HG02678 (cell line): ENCODE measurements around the gene PABPC3.

Experiments used
- ATAC-seq: cut with Tn5 transposase; IDR thresholded peaks from one replicate; pipeline ENCODE4 v1.9.1; 2021; ENCODE audit warnings: mild to moderate bottlenecking, moderate library complexity; ENCODE audit not compliant: unreplicated experiment

Gene PABPC3

DNA sequence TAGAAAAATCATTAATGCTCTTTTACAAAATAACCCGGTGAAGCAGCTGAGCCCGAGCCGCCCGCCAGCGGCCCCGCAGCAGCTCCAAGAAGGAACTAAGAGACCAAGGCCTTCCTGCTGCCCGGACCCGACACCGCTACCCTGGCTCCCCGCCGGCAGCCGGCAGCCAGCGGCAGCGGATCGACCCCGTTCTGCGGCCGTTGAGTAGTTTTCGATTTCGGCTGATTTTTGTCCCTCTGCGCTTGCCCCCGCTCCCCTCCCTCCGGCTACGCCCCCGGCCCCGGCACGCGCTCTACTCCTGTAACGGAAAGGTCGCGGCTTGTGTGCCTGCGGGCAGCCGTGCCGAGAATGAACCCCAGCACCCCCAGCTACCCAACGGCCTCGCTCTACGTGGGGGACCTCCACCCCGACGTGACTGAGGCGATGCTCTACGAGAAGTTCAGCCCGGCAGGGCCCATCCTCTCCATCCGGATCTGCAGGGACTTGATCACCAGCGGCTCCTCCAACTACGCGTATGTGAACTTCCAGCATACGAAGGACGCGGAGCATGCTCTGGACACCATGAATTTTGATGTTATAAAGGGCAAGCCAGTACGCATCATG, at the start of gene PABPC3:
PABPC3 (plus strand) TSS at position 286 of the 603 bp plus-strand sequence; CDS start at position 349, 63 bp downstream.
- ATAC-seq: no peak

DNA sequence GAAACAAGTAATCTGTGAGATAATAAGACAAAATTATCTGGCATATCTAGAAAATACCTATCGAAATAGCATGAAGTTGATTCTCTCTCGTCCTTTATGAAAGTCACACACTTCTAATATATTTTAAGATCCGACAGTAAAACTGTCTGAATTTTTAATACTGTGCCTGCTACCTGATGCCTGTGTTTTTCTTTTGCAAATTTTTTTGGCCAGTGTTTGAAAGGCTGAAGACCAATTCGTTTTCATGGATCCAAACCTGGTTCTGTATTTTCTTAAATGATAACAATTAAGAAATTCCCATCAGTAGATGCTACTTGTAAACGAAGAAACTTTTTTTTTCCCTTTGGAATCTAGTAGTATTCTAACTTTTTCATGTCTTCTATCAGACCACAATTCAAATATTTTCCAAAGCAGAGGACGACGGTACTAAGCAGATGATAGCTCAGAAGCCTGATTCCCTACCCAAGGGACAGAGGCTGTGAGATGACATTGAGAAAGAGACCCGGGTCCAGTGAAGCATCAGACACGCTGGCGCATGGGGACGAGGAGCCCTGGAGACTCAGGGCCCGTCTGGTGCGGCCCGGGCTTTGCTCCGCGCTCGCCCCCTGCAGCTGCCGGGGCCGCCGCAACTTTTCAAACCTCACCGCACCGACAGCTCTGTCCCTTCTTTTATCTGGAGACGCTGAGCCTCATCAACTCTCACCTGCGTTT, 49.5 kb upstream of the PABPC3 start:
- no peak for ATAC-seq

DNA sequence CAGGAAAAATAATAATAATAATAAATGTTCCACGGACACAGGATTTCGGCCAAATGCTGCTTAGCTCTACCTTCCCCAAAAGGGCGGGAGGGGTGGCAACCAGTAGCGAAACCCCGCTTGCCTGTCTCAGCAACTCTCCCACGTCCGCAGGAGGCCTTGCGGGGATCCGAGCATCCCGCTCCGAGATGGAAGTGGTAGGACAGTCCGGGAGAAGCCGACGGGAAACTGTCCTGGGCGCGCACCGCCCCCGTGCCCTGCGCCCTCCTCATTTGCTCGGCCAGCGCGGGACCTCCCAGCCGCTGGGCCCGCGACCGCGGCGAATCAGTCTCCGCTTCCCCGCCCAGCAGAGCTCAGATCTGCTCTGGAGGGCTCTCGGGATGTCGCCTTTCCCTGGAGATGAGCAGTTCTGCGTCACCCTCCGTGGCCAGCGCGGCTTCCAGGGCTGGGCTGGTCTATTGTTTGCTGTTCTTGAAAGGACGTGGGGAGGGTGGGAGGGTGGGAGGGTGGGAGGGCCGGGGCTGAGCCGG, 48.9 kb upstream of the PABPC3 start:
- no peak for ATAC-seq

DNA sequence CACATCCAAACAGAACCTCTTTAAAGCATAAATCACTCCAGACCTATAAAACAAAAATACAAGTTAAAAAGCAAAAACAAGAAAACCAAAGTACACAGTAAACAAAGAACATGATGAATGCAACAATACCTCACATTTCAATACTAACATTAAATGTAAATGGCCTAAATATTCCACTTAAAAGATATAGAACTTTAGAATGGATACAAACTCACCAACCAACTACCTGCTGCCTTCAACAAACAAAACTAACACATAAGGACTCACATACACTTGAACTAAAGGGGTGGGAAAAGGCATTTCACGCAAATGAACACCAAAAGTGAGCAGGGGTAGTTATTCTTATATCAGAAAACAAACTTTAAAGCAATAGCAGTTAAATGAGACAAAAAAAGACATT, 44.9 kb upstream of the PABPC3 start:
- no peak for ATAC-seq

DNA sequence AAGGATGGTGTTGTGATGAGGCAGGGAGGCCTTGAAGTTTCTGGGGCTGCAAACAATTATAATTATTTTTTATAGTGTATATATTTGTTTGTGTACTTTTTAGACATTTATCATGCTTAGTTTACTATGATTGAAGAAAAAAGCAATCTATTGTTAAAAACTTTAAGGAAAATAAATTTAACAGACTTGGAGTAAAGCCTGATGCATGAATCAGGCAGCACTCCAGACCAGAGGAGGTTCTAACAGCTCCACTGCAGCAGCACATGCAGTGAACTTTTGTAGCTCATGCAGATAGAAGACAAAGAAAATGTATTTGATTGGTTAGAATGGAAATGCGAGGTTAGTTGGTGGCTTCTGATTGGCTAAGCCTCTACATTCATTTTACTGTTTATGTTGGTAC, 36.8 kb upstream of the PABPC3 start:
- no peak for ATAC-seq

DNA sequence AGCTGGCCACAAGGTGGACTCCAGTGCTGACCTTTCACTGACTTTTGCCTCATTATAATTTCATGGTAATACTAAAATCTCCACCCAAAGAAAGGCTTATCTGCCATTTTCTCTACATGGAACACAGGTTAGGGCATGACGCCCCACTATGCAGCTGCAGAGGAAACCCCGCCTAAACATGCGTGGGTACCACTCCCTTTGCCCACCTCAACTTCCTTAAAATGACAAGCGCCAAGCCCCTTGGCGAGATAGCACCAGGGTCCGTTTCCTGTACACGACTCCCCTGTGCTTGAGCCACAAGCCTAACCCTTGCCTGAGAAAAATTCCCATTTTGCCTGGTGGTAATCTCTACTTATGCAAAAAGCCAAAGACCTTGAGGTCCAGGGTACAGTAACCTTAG, 36.0 kb upstream of the PABPC3 start:
- no peak for ATAC-seq

DNA sequence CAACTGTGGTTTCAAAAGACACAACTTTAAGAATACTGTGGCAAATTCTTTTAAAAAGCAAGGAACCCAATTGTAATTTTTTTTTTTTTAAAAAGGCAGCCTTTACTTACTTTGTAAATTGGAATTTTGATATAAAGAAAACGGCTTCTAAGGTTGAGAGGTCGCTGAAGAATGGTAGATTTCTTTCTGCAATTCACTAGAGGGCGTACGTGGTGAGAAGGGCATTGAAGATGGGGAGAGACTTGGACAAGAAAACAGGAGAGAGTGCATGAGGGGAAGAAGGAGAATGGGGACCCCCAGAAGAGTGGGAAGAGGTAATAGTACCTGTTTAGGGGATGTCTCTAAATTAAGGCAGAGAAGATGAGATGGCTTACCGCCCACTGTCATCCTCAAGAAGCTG, 33.5 kb upstream of the PABPC3 start:
- no peak for ATAC-seq

DNA sequence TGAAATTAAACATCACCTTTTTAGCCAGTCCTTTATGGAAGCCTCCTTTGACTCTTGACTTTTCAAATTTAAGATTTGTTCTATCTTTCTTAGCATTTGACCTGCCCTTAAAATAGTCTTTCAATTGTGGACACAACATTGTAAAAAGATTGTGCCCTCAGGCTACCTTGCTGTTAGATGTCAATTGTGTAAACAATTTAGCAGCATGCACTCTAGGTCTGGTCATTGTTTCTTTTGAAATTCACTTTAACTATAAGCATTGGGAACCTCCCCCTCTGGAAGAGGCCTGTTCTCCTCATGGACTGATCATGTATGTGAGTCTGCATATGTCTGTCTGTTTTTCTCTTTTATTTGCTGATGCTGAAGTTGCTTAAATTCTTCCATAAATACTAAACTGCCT, 31.5 kb upstream of the PABPC3 start:
- no peak for ATAC-seq

DNA sequence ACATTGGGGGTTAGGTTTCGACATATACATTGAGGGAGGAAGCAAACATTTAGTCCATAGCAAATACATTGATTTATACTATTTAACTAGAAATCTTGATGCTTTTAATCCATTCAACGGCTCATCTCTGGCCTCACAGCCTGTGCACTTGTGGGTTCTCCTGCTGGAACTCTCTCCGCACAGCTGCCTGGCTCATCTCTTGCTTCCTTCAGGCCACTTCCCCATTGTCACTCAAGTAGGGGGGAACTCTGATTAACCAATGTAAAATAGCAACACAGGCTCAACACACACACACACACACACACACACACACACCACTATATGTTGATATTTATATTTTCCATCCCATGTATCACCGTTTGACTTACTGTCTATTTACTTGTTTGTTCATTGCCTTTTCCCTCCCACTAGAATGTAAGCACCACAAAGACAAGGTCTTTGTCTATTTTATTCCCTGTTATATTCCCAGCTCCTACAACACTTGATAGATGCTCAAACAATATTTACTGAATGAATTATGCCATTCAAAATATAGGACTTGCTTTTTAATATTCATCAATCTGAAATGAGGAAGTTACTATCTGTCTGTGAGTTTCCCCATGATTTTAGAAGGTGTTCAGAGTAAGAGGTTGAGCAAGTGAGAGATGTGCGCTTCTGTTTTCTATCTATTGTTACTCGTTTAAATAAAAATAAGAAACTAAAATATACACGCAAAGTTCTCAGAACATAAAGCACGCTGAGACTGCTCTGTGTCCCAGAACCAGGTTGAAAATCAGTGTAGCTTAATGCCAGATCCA, 29.8 kb upstream of the PABPC3 start:
- no peak for ATAC-seq

DNA sequence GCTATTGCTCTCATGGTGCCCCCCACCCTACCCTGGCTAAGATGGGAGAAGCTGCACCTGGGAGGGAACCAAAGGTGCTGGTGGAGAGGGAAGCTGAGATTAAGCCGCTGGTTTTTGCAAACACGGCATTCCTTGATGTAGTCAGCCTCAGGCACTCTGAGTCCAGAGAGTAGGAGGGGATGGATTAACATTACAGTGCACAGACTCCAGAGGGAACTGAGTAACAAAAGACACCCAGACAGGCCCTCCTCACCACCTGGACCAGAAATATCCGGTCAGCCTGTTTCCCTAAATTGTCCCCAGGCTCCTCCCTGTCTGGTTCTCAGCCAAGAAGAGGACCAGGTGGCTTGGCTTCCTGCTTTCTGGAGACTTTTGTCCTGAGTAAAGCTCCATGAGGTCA, 28.9 kb upstream of the PABPC3 start:
- ATAC-seq: no peak

DNA sequence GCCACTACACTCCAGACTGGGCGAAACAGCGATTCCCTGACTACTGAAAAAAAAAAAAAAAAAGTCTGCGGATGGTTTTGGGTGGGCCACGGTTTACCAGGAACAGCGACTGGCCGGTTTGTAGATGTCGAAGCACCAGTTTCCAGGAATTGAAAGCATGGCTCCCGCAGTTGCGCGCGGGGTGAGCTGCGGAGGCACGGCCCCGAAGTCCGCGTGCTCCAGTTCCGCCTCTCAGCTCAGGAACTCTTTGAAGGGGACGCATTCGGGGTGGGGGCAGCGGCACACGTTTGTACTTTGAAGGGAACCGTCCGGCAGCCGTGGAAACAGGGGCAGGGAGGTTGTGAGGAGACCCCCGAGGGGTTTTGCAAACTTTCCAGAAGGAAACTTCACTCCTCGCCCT, 27.1 kb upstream of the PABPC3 start:
- ATAC-seq: no peak

DNA sequence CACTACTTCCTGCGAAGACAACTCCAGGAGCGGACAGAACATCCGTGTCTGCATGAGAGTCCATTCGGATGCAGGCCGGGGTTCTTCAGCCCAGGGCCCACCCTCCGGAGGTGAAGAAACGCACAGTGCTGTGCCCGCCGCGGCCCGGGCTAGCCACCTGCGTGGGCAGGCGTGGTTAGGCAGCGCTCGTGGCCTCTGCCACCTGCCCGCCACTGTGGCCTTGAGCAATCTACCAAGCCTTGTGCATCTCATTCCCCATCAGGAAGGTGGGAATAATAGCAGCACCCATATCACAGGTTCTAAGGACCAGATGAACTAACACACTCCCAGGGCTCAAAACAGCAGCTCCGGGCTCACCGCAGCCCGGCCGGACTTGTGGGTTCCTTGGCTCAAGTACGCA, 26.7 kb upstream of the PABPC3 start:
- no peak for ATAC-seq

DNA sequence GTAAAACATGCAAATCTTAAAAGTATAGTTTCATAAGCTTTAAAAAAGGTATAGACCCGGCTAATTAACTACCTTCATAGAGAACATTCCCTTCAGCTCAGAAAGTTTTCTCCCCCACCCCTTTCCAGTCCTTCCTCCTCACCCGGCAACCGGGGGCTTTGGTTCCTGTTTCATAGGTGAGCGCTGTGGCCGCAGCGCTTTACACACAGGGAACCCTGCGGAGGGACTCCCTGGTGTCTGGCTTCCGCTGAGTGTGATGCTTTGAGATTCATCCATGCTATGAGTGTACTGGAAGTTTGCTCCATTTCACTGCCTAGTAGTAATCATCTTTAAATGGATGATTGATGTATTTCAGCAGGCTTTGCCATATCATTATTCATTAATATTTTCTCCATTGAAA, 26.0 kb upstream of the PABPC3 start:
- no peak for ATAC-seq

DNA sequence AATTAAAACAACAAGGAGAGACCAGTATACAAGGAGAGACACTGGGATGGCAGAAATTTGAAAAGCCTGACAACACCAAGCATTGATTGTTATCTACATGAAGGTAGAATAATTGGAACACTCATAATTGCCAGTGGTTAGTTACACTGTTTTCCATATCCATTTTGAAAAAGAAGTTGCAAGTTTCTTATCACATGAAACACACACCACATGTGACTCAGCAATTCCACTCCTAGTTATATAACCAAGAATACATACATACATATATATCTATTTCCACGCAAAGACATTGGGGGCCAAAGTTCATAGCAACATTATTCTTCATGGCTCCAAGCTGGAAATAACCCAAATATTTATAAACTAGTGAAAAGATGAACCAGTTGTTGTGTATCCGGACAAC, 15.2 kb upstream of the PABPC3 start:
- ATAC-seq: no peak

DNA sequence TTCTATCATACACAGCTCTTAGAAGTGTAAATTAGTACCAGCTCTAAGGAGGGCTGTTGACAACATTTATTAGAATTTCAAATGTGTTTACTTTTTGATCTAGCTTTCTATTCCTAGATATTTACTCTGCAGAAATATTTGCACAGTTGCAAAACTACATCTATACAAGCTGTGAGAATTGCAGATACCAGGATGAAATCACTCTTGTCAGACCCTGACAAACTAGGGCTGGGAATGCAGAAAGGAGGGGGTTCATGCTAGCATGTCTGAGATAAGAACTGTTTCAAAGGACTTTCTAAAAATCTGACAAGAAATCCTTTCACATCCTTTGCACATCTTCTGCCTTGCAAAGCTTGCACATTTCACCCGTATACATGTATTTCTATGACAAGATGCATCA, 11.8 kb upstream of the PABPC3 start:
- no peak for ATAC-seq

DNA sequence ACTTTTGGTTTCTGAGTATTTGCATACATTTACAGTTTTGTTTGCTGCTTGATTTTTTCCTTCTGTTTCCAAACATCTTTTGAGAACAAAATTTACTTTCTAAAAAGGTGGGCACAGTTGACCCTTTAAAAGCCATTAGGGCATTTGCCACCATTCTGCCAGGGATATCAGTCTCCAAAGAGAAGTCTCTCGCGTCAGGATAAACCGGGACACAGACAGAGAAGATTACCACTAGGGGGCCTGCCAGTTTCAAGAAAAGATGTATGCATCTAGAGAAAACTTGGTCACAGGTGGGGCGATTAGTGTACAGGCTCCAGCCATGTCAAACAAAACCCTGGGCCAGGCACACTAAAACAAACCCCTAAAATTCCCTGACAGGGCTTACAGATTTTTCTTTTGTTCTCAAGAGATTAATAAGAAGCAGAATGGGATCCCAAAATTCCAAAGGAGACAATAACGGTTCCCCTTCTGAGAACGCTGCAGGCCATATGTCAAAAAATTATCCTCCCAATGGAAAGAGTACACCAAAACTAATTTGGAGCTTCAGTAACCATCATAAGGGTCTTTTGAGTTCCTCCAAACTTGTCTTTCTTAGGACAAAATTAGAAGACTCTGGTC, 10.7 kb upstream of the PABPC3 start:
- no peak for ATAC-seq

DNA sequence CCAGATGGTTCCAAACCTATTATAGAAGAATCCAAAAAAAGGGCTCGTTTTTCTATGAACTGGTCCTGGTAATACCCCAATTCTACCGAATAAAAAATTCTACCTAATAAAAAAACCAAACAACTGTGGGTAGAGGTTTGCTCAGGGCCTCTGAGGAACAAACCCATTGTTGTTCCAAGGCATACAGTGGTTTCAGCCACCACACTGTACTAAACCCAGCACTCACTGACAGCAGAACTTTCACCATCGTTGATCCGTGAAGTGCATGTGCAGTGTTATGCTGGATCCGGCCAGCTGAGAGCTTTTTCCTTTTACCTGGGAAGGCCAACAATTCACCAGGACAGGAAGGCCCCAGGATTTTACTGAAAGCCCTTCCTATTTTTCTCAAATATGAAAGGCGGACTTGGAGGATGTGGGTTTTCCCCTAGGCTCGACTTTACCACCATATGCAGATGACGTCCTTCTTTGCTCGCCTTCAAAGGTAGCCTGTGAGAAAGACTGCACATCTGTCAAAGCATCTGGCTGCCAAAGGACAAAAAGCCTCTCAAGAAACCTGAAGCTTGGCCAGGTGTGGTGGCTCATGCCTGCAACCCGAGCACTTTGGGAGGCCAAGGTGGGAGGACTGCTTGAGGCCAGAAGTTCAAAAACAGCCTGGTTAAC, 7.2 kb upstream of the PABPC3 start:
- no peak for ATAC-seq

DNA sequence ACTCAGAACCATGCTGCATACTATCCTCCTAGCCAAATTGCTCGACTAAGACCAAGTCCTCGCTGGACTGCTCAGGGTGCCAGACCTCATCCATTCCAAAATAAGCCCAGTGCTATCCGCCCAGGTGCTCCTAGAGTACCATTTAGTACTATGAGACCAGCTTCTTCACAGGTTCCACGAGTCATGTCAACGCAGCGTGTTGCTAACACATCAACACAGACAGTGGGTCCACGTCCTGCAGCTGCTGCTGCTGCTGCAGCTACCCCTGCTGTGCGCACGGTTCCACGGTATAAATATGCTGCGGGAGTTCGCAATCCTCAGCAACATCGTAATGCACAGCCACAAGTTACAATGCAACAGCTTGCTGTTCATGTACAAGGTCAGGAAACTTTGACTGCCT, 1.5 kb downstream of the PABPC3 start:
- ATAC-seq: no peak

DNA sequence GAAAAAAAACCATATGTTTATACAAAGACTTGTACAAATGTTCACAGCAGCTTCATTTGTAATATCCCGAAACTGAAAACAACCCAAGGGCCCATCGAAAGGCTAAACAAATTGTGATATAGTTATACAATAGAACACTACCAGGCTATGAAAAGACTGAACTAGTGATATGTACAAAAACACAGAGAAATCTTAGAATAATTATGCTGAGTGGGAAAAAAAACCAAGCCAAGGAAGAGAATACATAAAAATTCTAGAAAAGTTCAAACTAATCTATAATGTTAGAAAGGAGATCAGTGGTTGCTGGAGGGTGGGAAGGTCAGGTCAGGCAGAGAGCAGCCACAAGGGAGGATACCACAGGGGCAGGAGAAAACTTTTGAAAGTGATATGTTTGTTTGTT, 7.8 kb downstream of the PABPC3 start:
- ATAC-seq: no peak

DNA sequence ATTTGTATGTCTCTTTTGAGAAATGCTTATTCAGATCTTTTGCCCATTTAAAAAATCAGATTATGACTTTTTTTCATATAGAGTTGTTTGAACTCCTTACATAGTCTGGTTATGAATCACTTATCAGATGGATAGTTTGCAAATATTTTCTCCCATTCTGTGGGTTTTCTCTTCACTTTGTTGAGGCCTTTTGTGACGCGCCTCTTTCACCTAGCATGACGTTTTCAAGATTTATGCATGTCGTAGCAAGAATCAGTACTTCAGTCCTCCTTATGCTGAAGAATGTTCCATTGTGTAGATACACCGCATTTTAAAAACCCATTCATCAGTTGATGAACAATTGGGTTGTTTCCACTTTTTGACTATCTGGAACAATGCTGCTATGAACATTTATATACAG, 13.4 kb downstream of the PABPC3 start:
- ATAC-seq: no peak
